ENCODE measurements around the gene CWF19L2.
A peak's percentile ranks its signal among the peaks of the same experiment; 100 is the strongest.
"Not testable (repeated sequence)": the region's sequence is repeated elsewhere in the genome, so short reads cannot be mapped to it uniquely, and the experiment has no call there.

The CWF19L2 gene

DNA sequence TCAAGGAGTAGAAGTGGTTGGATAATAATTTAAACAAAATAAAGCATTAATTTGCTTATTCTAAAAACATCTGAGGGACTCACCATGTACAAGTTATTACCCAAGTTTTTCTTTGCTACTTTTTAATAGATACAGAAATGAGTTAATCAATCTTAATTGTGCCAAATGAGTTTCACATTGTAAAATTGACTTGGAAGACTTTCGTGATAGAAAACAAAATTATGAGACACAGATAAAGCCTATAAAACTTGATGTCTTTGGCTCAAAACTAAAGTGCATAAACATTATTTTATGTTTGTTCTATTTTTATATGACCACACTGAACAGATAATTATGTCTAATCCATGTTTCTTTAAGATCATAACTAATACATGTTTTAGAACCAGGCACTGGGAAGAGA lies 10.1 kb upstream of the CWF19L2 start:
- DNase-seq (ENCODE audit: low spot score in 2 of 2) (no peak), ATAC-seq (ENCODE audit: low read depth) (no peak)
- H3K27ac Mint-ChIP-seq = no peak overlapping the region
- H3K4me3 Mint-ChIP-seq = no peak overlapping the region
- H3K4me1 Mint-ChIP-seq = no peaks in the 10 kb centered on the region
- peaks cover 23% of the 10 kb centered on the region for H3K27me3 Mint-ChIP-seq
- peaks cover 6% of the 10 kb centered on the region for H3K9me3 Mint-ChIP-seq
- peaks cover 8% of the 10 kb centered on the region for H3K36me3 Mint-ChIP-seq

GRCh38 chr11:107466275-107466866 lies 8.7 kb upstream of the CWF19L2 start:
- not testable (repeated sequence) for DNase-seq (ENCODE audit: low spot score in 2 of 2); H3K9me3 Mint-ChIP-seq; H3K4me1 Mint-ChIP-seq; H3K4me3 Mint-ChIP-seq; ATAC-seq (ENCODE audit: low read depth); H3K36me3 Mint-ChIP-seq; H3K27ac Mint-ChIP-seq
- peaks cover 21% of the 10 kb centered on the region for H3K27me3 Mint-ChIP-seq

DNA sequence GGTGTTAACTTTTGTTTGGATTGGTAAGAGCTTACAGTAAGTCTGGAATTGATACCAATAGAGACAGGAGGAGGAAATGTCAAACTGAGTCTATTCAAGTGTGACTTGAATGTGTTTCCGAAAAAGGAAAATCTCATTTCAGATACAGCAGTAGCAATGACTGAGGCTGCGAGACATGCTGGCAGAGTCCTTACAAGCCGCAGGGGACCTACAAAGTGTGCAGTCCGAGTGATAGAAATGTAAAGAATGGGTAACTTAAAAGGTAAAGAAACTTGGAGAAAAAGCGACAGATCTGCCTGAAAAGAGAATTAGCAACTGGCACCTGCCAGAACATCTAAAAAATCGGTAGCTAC lies 444 bp downstream of the CWF19L2 start:
- ATAC-seq (ENCODE audit: low read depth) (peak; percentile 30), DNase-seq (ENCODE audit: low spot score in 2 of 2) (no peak)
- H3K4me3 Mint-ChIP-seq = peak overlapping the region; percentile 94

GRCh38 chr11:107453594-107454286 lies 3.9 kb downstream of the CWF19L2 start:
- no peaks in the 10 kb centered on the region for H3K9me3 Mint-ChIP-seq
- no peak overlapping the region for H3K27ac Mint-ChIP-seq
- H3K4me1 Mint-ChIP-seq = peaks cover 18% of the 10 kb centered on the region
- H3K27me3 Mint-ChIP-seq = no peaks in the 10 kb centered on the region
- DNase-seq (ENCODE audit: low spot score in 2 of 2) (no peak), ATAC-seq (ENCODE audit: low read depth) (no peak)
- H3K36me3 Mint-ChIP-seq = peaks cover 13% of the 10 kb centered on the region
- no peak overlapping the region for H3K4me3 Mint-ChIP-seq

More for the DNA sequence above, 444 bp downstream of the CWF19L2 start:
- Mint-ChIP-seq H3K9me3 (no peaks in the 10 kb centered on the region), H3K27ac (peak overlapping the region; percentile 96), H3K27me3 (no peaks in the 10 kb centered on the region), H3K4me1 (peaks cover 18% of the 10 kb centered on the region), H3K36me3 (peaks cover 6% of the 10 kb centered on the region)

DNA sequence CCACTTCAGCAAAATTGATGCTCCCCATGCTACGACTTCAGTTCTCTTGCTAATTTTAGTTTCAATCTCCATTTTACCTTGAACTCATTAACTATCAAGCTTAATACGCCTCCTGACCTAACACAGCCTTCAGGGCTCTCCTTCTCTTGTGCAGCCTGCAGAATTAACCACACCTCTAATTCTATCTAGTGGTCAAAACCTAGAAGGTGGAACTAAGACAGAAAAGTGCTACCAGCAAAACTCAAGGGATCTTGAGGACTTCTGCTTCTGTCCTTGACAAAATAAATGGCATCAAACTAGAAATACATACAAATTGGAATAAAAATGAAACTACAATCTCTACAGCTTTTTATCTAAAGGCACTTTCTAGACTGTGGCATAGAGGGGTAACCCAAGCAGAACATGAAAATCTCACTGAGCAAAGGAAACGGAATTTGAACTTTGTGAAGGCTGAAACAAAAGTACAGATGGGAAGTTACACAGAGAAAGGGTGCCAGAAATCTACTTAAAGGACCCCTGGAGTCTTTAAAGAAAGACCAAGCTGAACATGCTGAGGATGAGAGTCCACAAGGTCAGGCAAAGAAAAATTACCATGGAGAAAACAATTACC lies 10.7 kb downstream of the CWF19L2 start:
- Mint-ChIP-seq H3K27ac (no peak overlapping the region), H3K9me3 (no peaks in the 10 kb centered on the region), H3K36me3 (peaks cover 36% of the 10 kb centered on the region), H3K4me3 (no peak overlapping the region), H3K27me3 (no peaks in the 10 kb centered on the region), H3K4me1 (peaks cover 17% of the 10 kb centered on the region)
- no peak for ATAC-seq (ENCODE audit: low read depth)
- no peak for DNase-seq (ENCODE audit: low spot score in 2 of 2)

- Mint-ChIP-seq H3K27me3 (no peaks in the 10 kb centered on the region), H3K9me3 (no peaks in the 10 kb centered on the region), H3K4me1 (peaks cover 17% of the 10 kb centered on the region), H3K36me3 (peaks cover 41% of the 10 kb centered on the region), H3K4me3 (no peak overlapping the region), H3K27ac (no peak overlapping the region)
- DNase-seq (ENCODE audit: low spot score in 2 of 2) (no peak), ATAC-seq (ENCODE audit: low read depth) (no peak)
Observed at GRCh38 chr11:107442715-107443215, 14.9 kb downstream of the CWF19L2 start.

- ATAC-seq (ENCODE audit: low read depth) (no peak), DNase-seq (ENCODE audit: low spot score in 2 of 2) (no peak)
- H3K27ac Mint-ChIP-seq = no peak overlapping the region
- H3K27me3 Mint-ChIP-seq = no peaks in the 10 kb centered on the region
- H3K36me3 Mint-ChIP-seq = peaks cover 28% of the 10 kb centered on the region
- no peaks in the 10 kb centered on the region for H3K9me3 Mint-ChIP-seq
- no peak overlapping the region for H3K4me3 Mint-ChIP-seq
- H3K4me1 Mint-ChIP-seq = peaks cover 4% of the 10 kb centered on the region
Observed at GRCh38 chr11:107439586-107440167, 17.9 kb downstream of the CWF19L2 start.

DNA sequence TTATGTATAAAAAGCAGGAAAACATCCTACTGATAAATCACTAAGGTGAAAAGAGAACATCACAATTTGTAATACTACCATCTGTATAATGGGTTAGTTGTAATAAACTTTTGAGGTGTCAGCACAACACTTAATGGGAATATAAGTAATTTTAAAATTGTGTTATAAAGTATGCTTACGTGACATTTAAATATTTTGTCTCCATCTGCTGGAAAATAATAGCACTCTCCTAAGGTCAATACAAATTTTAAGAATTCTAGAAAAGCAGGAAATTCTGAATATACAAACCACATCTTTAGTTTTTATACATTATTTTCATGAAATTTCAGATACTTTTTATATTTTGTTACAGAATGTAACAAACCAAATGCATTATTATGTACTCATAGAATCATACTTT lies 19.5 kb downstream of the CWF19L2 start:
- DNase-seq (ENCODE audit: low spot score in 2 of 2) = no peak

GRCh38 chr11:107430525-107430924 lies 27.1 kb downstream of the CWF19L2 start:
- H3K27ac Mint-ChIP-seq = no peak overlapping the region
- no peak for ATAC-seq (ENCODE audit: low read depth)
- no peak overlapping the region for H3K4me3 Mint-ChIP-seq
- H3K9me3 Mint-ChIP-seq = no peaks in the 10 kb centered on the region
- no peaks in the 10 kb centered on the region for H3K4me1 Mint-ChIP-seq
- peaks cover 35% of the 10 kb centered on the region for H3K36me3 Mint-ChIP-seq
- DNase-seq (ENCODE audit: low spot score in 2 of 2) = no peak
- H3K27me3 Mint-ChIP-seq = no peaks in the 10 kb centered on the region

More for the DNA sequence above, 19.5 kb downstream of the CWF19L2 start:
- Mint-ChIP-seq H3K4me1 (peaks cover 3% of the 10 kb centered on the region), H3K4me3 (no peak overlapping the region), H3K27me3 (no peaks in the 10 kb centered on the region), H3K9me3 (no peaks in the 10 kb centered on the region), H3K27ac (no peak overlapping the region), H3K36me3 (peaks cover 22% of the 10 kb centered on the region)
- no peak for ATAC-seq (ENCODE audit: low read depth)

- no peak overlapping the region for H3K4me3 Mint-ChIP-seq
- ATAC-seq (ENCODE audit: low read depth) (no peak), DNase-seq (ENCODE audit: low spot score in 2 of 2) (no peak)
- H3K4me1 Mint-ChIP-seq = peaks cover 3% of the 10 kb centered on the region
- peaks cover 41% of the 10 kb centered on the region for H3K36me3 Mint-ChIP-seq
- no peaks in the 10 kb centered on the region for H3K27me3 Mint-ChIP-seq
- peak overlapping the region; percentile 42 for H3K27ac Mint-ChIP-seq
- no peaks in the 10 kb centered on the region for H3K9me3 Mint-ChIP-seq
Observed at GRCh38 chr11:107427569-107428180, 29.9 kb downstream of the CWF19L2 start.

- H3K4me1 Mint-ChIP-seq = peaks cover 2% of the 10 kb centered on the region
- H3K27me3 Mint-ChIP-seq = no peaks in the 10 kb centered on the region
- H3K36me3 Mint-ChIP-seq = peaks cover 41% of the 10 kb centered on the region
- DNase-seq (ENCODE audit: low spot score in 2 of 2) = no peak
- ATAC-seq (ENCODE audit: low read depth) = no peak
- H3K9me3 Mint-ChIP-seq = no peaks in the 10 kb centered on the region
- no peak overlapping the region for H3K4me3 Mint-ChIP-seq
- no peak overlapping the region for H3K27ac Mint-ChIP-seq
Observed at GRCh38 chr11:107413352-107413751, 44.3 kb downstream of the CWF19L2 start.

DNA sequence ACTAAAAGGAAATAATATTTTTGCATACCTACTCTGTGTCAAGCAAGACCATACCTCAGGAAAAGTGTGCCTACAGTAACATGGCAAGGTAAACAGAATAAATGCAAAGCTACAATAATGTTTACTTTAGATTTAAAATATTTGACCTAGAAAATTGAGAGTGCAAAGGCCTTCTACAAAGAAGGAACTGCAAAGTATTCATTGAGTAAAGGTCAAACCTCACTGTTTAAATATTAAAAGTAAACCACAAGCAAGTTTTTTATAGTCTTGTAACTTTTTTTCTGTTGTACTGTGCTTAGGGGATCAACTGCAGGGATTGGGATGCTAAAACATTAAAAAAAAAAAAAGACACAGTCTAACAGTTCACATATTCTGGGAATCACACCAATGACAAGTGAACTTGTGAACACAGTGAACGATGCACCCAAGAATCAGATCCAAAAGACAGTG lies 48.8 kb downstream of the CWF19L2 start:
- H3K4me3 Mint-ChIP-seq = no peak overlapping the region
- no peaks in the 10 kb centered on the region for H3K27me3 Mint-ChIP-seq
- peaks cover 38% of the 10 kb centered on the region for H3K36me3 Mint-ChIP-seq
- H3K9me3 Mint-ChIP-seq = peaks cover 2% of the 10 kb centered on the region
- no peaks in the 10 kb centered on the region for H3K4me1 Mint-ChIP-seq
- DNase-seq (ENCODE audit: low spot score in 2 of 2) (no peak), ATAC-seq (ENCODE audit: low read depth) (no peak)
- H3K27ac Mint-ChIP-seq = no peak overlapping the region

DNA sequence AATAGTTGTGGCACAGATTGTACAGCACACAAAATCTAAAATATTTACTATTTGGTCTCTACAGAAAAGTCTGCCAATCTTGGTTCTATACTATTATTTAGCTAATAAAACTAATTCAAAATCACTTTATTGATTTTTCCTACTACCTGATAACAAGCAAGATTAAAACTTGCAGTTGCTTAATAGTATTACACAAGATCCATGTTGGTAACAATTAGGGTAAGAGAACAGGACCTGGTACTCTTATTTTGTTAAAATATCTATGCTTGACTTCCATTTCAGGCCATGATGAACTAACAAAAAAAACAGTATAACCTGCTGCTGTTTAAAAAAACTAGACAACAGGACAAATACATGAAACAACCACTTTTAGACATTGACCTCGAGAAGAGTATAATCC lies 52.4 kb downstream of the CWF19L2 start:
- H3K36me3 Mint-ChIP-seq = peaks cover 49% of the 10 kb centered on the region
- peaks cover 2% of the 10 kb centered on the region for H3K4me1 Mint-ChIP-seq
- H3K27me3 Mint-ChIP-seq = no peaks in the 10 kb centered on the region
- H3K4me3 Mint-ChIP-seq = no peak overlapping the region
- no peak overlapping the region for H3K27ac Mint-ChIP-seq
- peaks cover 10% of the 10 kb centered on the region for H3K9me3 Mint-ChIP-seq
- ATAC-seq (ENCODE audit: low read depth) (no peak), DNase-seq (ENCODE audit: low spot score in 2 of 2) (no peak)

- DNase-seq (ENCODE audit: low spot score in 2 of 2); ATAC-seq (ENCODE audit: low read depth); H3K4me3 Mint-ChIP-seq; H3K27ac Mint-ChIP-seq; H3K27me3 Mint-ChIP-seq; H3K4me1 Mint-ChIP-seq: not testable (repeated sequence)
- Mint-ChIP-seq H3K36me3 (peaks cover 68% of the 10 kb centered on the region), H3K9me3 (peaks cover 21% of the 10 kb centered on the region)
Observed at GRCh38 chr11:107401131-107401530, 56.5 kb downstream of the CWF19L2 start.

Measured in memory B cell (primary cell).